Measurements from ENCODE around the gene EIF4A3.

The EIF4A3 gene

GRCh38 chr17:80110927-80111701, 35.8 kb downstream of the EIF4A3 start:
- no peak for DNase-seq

GRCh38 chr17:80110447-80110812, 36.5 kb downstream of the EIF4A3 start:
- DNase-seq = no peak

DNA sequence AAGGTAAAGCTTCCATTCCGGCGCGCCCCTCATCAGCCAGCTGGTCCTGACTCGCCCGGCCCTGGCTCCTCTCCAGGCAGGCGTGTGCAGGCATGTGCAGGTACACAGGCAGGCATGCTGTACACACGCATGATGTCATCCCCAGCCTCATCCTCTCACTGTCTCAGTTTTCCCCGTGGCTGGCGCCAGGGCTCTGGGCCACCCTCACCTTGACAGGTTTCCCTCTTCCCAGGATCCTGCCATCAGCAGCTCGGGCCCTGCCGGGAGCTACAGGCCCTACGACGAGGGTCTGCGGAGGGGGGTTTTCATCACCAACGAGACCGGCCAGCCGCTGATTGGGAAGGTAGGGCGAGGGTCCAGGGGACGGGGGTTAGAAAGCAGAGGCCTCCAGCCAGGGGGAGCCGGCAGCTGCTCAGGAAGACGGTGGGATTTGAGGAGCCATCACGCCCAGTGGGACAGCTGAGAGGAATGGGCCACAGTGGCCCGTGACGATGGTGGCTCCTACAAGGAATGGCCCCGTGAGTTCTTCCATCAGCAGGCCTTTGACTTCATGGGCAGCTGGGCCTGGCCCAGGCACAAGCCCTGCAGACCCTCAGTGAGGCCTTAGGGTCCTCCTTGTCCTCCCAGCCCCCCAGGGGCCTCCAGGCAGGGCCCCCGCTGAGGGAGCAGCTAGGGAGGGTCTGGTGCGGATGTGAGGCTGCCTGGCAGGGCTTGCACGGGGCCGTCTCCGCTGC, 37.0 kb downstream of the EIF4A3 start:
- no peak for DNase-seq

- DNase-seq = no peak
These were observed 37.8 kb downstream of the EIF4A3 start for GRCh38 chr17:80109066-80109660.

- DNase-seq = no peak
These were observed 38.6 kb downstream of the EIF4A3 start for GRCh38 chr17:80108036-80108971.

GRCh38 chr17:80107231-80108021, 39.5 kb downstream of the EIF4A3 start:
- DNase-seq = no peak

DNA sequence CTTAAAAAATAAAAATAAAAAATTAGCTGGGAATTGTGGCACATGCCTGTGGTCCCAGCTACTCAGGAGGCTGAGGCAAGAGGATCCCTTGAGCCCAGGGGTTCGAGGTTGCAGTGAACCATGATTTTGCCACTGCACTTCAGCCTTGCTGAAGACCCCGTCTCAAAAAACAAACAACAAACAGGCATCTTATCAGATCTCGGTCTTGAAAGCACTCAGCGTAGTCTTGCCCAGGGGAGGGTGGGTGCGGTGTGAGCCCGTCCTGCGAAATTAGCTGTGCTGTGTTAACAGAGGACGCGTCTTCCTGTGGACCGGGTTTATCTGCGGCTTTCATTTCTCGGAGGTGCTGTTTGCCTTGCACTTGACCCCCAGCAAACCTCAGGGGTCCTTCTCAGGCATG, 40.2 kb downstream of the EIF4A3 start:
- no peak for DNase-seq

DNA sequence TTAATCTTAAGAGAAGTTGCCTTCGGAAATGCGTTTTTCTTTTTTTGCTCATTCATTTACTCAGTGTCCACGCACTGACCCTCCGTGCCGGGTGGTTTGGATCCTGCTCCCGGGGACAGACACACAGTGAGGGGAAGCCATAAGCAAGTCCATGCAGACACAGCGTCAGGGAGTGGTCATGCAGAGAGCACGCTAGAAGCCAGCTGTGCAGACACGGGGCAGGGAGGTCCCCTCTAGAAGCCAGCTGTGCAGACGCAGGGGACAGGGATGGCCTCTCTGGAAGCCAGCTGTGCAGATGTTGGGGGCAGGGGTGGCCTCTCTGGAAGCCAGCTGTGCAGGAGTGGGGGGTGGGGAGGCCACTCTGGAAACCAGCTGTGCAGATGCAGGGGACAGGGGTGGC, 40.8 kb downstream of the EIF4A3 start:
- no peak for DNase-seq

- DNase-seq = no peak
These were observed 41.2 kb downstream of the EIF4A3 start for GRCh38 chr17:80105762-80106161.

DNA sequence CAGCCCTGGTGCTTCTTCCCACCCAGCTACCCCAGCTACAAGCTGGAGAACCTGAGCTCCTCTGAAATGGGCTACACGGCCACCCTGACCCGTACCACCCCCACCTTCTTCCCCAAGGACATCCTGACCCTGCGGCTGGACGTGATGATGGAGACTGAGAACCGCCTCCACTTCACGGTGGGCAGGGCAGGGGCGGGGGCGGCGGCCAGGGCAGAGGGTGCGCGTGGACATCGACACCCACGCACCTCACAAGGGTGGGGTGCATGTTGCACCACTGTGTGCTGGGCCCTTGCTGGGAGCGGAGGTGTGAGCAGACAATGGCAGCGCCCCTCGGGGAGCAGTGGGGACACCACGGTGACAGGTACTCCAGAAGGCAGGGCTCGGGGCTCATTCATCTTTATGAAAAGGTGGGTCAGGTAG, 42.0 kb downstream of the EIF4A3 start:
- DNase-seq = no peak

- no peak for DNase-seq
These were observed 42.5 kb downstream of the EIF4A3 start for GRCh38 chr17:80104321-80104955.

GRCh38 chr17:80103449-80104085, 43.4 kb downstream of the EIF4A3 start:
- no peak for DNase-seq

DNA sequence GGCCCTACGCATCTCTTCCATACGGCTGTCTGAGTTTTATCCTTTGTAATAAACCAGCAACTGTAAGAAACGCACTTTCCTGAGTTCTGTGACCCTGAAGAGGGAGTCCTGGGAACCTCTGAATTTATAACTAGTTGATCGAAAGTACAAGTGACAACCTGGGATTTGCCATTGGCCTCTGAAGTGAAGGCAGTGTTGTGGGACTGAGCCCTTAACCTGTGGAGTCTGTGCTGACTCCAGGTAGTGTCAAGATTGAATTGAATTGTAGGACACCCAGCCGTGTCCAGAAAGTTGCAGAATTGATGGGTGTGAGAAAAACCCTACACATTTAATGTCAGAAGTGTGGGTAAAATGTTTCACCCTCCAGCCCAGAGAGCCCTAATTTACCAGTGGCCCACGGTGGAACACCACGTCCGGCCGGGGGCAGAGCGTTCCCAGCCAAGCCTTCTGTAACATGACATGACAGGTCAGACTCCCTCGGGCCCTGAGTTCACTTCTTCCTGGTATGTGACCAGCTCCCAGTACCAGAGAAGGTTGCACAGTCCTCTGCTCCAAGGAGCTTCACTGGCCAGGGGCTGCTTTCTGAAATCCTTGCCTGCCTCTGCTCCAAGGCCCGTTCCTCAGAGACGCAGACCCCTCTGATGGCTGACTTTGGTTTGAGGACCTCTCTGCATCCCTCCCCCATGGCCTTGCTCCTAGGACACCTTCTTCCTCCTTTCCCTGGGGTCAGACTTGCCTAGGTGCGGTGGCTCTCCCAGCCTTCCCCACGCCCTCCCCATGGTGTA, 44.1 kb downstream of the EIF4A3 start:
- DNase-seq = no peak

- no peak for DNase-seq
These were observed 44.8 kb downstream of the EIF4A3 start for GRCh38 chr17:80101946-80102663.

- DNase-seq = peak; percentile 82
These were observed 45.6 kb downstream of the EIF4A3 start, which contains the start of gene GAA for GRCh38 chr17:80101011-80101945. Gene GAA, plus strand, starts transcription at chr17:80101581. Its CDS starts 3,006 bp downstream, at chr17:80104587.

DNA sequence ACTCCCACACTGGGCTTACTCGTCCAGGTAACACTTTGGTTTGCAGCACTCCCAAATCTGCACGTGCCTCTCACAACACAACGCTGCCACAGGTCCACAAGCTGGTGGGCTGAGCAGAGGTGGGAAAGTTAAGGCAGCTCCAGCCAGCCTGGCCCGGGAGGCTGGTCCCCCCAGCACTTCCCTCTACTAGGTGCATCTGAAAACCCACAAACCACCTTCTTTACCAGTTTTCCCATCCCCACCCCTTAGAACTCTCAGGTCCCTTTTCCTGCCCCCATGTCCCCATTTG, 46.9 kb downstream of the EIF4A3 start:
- no peak for DNase-seq

DNA sequence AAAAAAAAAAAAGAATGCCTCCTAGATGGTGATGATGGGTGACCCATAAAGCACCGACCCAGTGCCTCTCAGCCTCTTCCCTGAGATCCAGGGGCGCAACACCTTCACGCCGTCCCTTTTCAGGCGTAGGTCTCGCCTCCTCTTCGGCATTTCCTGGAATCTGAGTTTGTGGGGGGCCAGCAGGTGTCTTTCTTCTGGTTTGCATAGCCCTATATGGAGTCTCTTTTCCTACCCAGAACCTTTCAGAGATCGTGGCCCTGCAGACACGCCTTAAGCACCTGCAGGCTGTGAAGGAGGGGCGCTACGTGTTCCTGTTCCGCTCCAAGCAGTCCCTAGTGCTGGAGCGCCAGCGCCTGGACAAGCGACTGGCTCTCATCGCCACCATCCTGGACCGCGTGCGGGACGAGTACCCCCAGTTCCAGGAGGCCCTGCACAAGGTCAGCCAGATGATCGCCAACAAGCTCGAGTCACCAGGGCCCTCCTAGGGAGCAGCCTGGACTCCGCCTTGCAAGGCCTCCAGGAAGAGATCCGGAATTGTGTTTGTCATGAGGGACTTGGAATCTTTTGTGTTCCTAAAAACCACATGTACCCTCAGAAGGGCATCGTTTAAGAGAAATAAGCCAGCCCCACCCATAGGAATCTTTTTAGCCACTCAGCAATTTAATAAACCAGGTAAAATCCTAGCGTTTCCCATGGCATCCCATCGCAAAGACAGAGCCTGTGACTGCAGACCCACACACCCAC, 47.5 kb downstream of the EIF4A3 start:
- DNase-seq = no peak

Data from activated CD4-positive, alpha-beta T cell treated with anti-CD3 and anti-CD28 coated beads for 1 hour (primary cell).